GM12878 (cell line): ENCODE measurements around the gene LMX1A. TPM values are rescaled to one million over a fixed set of nuclear protein-coding genes. Genes with fewer than 3 reads are reported as not detected.
A peak's percentile ranks its signal among the peaks of the same experiment; 100 is the strongest.

Experiments used
- ATAC-seq: fragments of 200-7000 bp; cut with Tn5 transposase; 3 replicates; pipeline ENCODE4 v1.9.1; 2020; ENCODE audit warnings: mild to moderate bottlenecking, moderate library complexity
- BruUV-seq: library from RNA; stranded (reverse); fragments of 400-500 nt; replicated peaks from 2 replicates; lab custom pipeline; 2021; lab: Mats Ljungman, UMichigan
- CTCF ChIA-PET: fragments of 300-600 bp; sonication (Branson Sonifier 250); formaldehyde crosslinking; extraction: SDS; loops from one replicate; lab custom pipeline; 2021; ENCODE audit warnings: inconsistent platforms; lab: Yijun Ruan, JAX
- POLR2A ChIA-PET: fragments of 350-600 bp; formaldehyde crosslinking; extraction: SDS; loops from one replicate; lab custom pipeline; 2021; ENCODE audit warnings: inconsistent platforms; lab: Charles Lee
- RAD21 ChIA-PET: fragments of 300-600 bp; sonication (Branson Sonifier 250); formaldehyde crosslinking; loops from one replicate; lab custom pipeline; 2023; ENCODE audit warnings: antibody characterized with exemption; ENCODE audit not compliant: unreplicated experiment; lab: Charles Lee
- SMC1A ChIA-PET: fragments of 300-600 bp; sonication (Branson Sonifier 250); formaldehyde crosslinking; loops from one replicate; lab custom pipeline; 2023; ENCODE audit not compliant: unreplicated experiment, uncharacterized antibody; lab: Charles Lee
- DNase-seq: peaks from one replicate; pipeline ENCODE4 v3.0.0-alpha.2; 2011; ENCODE audit warnings: low read depth, low spot score
- FAIRE-seq: peaks from 3 replicates; lab custom pipeline; 2011; peaks lifted over from hg19 to GRCh38; lab: Jason Lieb, UNC
- H2AFZ ChIP-seq: 2 replicates; pipeline ENCODE4 v1.6.0; 2011; ENCODE audit warnings: low read depth, low read length, control low read depth; ENCODE audit not compliant: control insufficient read depth
- H3K27ac ChIP-seq: 2 replicates; pipeline ENCODE4 v1.5.1; 2011; ENCODE audit warnings: control low read depth; ENCODE audit not compliant: control insufficient read depth, insufficient read depth
- H3K27me3 ChIP-seq, 2 experiments: replicated peaks in 1 of 2; 2 replicates each; pipeline versions ENCODE4 v1.6.0 to v1.6.1; 2011; ENCODE audit warnings: low read length in 1 of 2; ENCODE audit not compliant: control insufficient read depth in 2 of 2, insufficient read depth in 2 of 2
- H3K36me3 ChIP-seq, 2 experiments: 2 replicates each; pipeline ENCODE4 v1.5.1; 2011; ENCODE audit warnings: low read length in 1 of 2; ENCODE audit not compliant: control insufficient read depth in 2 of 2, insufficient read depth in 2 of 2
- H3K4me1 ChIP-seq: 2 replicates; pipeline ENCODE4 v1.6.1; 2011; ENCODE audit warnings: mild to moderate bottlenecking, low read length, moderate library complexity, mixed read lengths; ENCODE audit not compliant: control insufficient read depth, insufficient read depth
- H3K4me2 ChIP-seq: 2 replicates; pipeline ENCODE4 v1.6.0; 2011; ENCODE audit warnings: control low read depth; ENCODE audit not compliant: control insufficient read depth, insufficient read depth
- H3K4me3 ChIP-seq: fragments of 200-600 bp; sonication (generic); 2 replicates; pipeline ENCODE4 v1.5.1; 2016
- H3K79me2 ChIP-seq: 2 replicates; pipeline ENCODE4 v1.6.0; 2011; ENCODE audit warnings: low read length; ENCODE audit not compliant: control insufficient read depth, insufficient read depth
- H3K9ac ChIP-seq: 2 replicates; pipeline ENCODE4 v1.8.0; 2011; ENCODE audit warnings: low read length, control low read depth, mixed read lengths; ENCODE audit not compliant: control insufficient read depth, insufficient read depth
- H3K9me3 ChIP-seq: replicated peaks from 3 replicates; pipeline ENCODE4 v1.5.1; 2011; ENCODE audit warnings: mild to moderate bottlenecking, low read length; ENCODE audit not compliant: control insufficient read depth, insufficient read depth
- H4K20me1 ChIP-seq: 2 replicates; pipeline ENCODE4 v1.6.0; 2011; ENCODE audit not compliant: control insufficient read depth, insufficient read depth
- ATF7 ChIP-seq: fragments of 450-650 bp; IDR thresholded peaks from 2 replicates; pipeline ENCODE4 v1.6.1; 2016; ENCODE audit warnings: low read depth, mild to moderate bottlenecking
- CBX3 ChIP-seq: fragments of 200-600 bp; sonication (generic); IDR thresholded peaks from 2 replicates; pipeline ENCODE4 v1.6.1; 2016; ENCODE audit warnings: low read depth, borderline replicate concordance
- FOXK2 ChIP-seq: fragments of 450-650 bp; IDR thresholded peaks from 2 replicates; pipeline ENCODE4 v1.6.1; 2017; ENCODE audit warnings: mild to moderate bottlenecking, moderate library complexity
- IKZF1 ChIP-seq: fragments of 450-650 bp; conservative IDR thresholded peaks from 2 replicates; pipeline ENCODE4 v1.6.1; 2017; ENCODE audit warnings: antibody characterized with exemption, mild to moderate bottlenecking
- MEF2A ChIP-seq: IDR thresholded peaks from 2 replicates; pipeline ENCODE4 v1.6.1; 2011; ENCODE audit warnings: low read depth, mild to moderate bottlenecking, low read length, moderate library complexity; ENCODE audit not compliant: insufficient read depth
- NFXL1 ChIP-seq: fragments of 450-650 bp; IDR thresholded peaks from 2 replicates; pipeline ENCODE4 v1.6.1; 2017; ENCODE audit warnings: antibody characterized with exemption, mild to moderate bottlenecking, borderline replicate concordance
- POLR2AphosphoS5 ChIP-seq: IDR thresholded peaks from 2 replicates; pipeline ENCODE4 v1.6.1; 2011; ENCODE audit warnings: mild to moderate bottlenecking, low read length, inconsistent platforms
- RBBP5 ChIP-seq: fragments of 200-600 bp; sonication (generic); conservative IDR thresholded peaks from 2 replicates; pipeline ENCODE4 v1.6.1; 2016
- YBX1 ChIP-seq: fragments of 450-650 bp; IDR thresholded peaks from 2 replicates; pipeline ENCODE4 v1.6.1; 2016; ENCODE audit warnings: antibody characterized with exemption
- ZNF24 ChIP-seq: fragments of 450-650 bp; IDR thresholded peaks from 2 replicates; pipeline ENCODE4 v1.6.1; 2017; ENCODE audit warnings: antibody characterized with exemption, mild to moderate bottlenecking
- WGBS: methylation state at CpG from one replicate; pipeline ENCODE4 v1.1.6; 2016; ENCODE audit warnings: low lambda C conversion rate; ENCODE audit not compliant: insufficient replicate concordance, insufficient coverage; ENCODE audit errors: missing lambda C conversion rate; 5-methylcytosine and 5-hydroxymethylcytosine counted together
- in situ Hi-C: fragments of 300-500 bp; cut with MboI; formaldehyde crosslinking; loops from 9 replicates; pipeline ENCODE4 v1.14.3; 2018; ENCODE audit warnings: mixed read lengths
- intact Hi-C: fragments of 100-400 bp; cut with micrococcal nuclease; formaldehyde crosslinking; loops from one replicate; pipeline ENCODE4 v1.14.2; 2022; ENCODE audit not compliant: unreplicated experiment
- polyA plus RNA-seq, 11 experiments: library from polyadenylated mRNA; depleted of rRNA in 4 of 11; unstranded in 6 of 11; stranded (reverse) in 5 of 11; fragments of >200 nt; fragmentation: Nextera tagmentation in 4 of 11; fragmentation: Illumina TruSeq in 1 of 11; extraction: Ambion mirVana in 4 of 11; extraction: Trizol in 1 of 11; gene quantifications; 1 replicate in 1 of 11; 2 replicates in 10 of 11; pipeline versions ENCODE4 v1.2.1 to v1.2.3, GENCODE V29; 2011 to 2016; ENCODE audit warnings: inconsistent platforms in 2 of 11, missing spikeins in 2 of 11, low read depth in 1 of 11
- total RNA-seq, 4 experiments: library from RNA; depleted of rRNA in 3 of 4; stranded (reverse); fragments of >200 nt in 3 of 4; fragmentation: Illumina TruSeq in 1 of 4; extraction: Trizol in 1 of 4; gene quantifications; 2 replicates each; pipeline versions ENCODE4 v1.2.1 to v1.2.3, GENCODE V29; 2013 to 2021

LMX1A gene
- total and polyA plus RNA-seq, 10 of the 15 experiments (the other 5 are each of a cell fraction or from before 2014, with no cell fraction given): not detected

- peak overlapping the region; percentile 67 for H3K4me2 ChIP-seq
- ATAC-seq (peak; percentile 67), FAIRE-seq (no peak), DNase-seq (no peak)
- no TSS peak for BruUV-seq
- in situ Hi-C loops: no loop called here
- POLR2A ChIA-PET: no interaction called here
- H3K4me3 ChIP-seq: peak overlapping the region; percentile 6; the same call in 1 of the 2 replicates
- no peaks in the 10 kb centered on the region for H3K36me3 ChIP-seq
- intact Hi-C loops: loop anchor here (5.0 kb wide), 2 partner anchors 51 to 541 kb away; no protein-coding TSS in a partner anchor
- no peaks in the 10 kb centered on the region for H4K20me1 ChIP-seq
- peaks cover 2% of the 10 kb centered on the region in 2 experiments; a peak in 3 of 4 replicates for H3K27me3 ChIP-seq
- peaks cover 4% of the 10 kb centered on the region; the same call in 1 of the 2 replicates for H3K4me1 ChIP-seq
- CTCF ChIA-PET: interaction anchor here (0.7 to 1.3 kb wide), 2 partner anchors 9 to 63 kb away, joined by 3 to 8 read pairs; no protein-coding TSS in a partner anchor
- SMC1A ChIA-PET: no interaction called here
- RAD21 ChIA-PET: no interaction called here
- no peaks in the 10 kb centered on the region for H3K79me2 ChIP-seq
- H3K27ac ChIP-seq: no peak overlapping the region
- no peaks in the 10 kb centered on the region; the same call in 2 of the 3 replicates for H3K9me3 ChIP-seq
- H3K9ac ChIP-seq: no peak overlapping the region
- no peak for TF ChIP-seq RBBP5
- no peak for TF ChIP-seq POLR2AphosphoS5
- no peak for TF ChIP-seq ATF7
- TF ChIP-seq NFXL1: no peak
- TF ChIP-seq MEF2A: no peak
- no peak for TF ChIP-seq ZNF24
- no peak overlapping the region for H2AFZ ChIP-seq
- WGBS: 15% methylated on average over 46 of the region's 46 CpGs
These were observed 19.7 kb upstream of the LMX1A start for GRCh38 chr1:165376041-165376810.

DNA sequence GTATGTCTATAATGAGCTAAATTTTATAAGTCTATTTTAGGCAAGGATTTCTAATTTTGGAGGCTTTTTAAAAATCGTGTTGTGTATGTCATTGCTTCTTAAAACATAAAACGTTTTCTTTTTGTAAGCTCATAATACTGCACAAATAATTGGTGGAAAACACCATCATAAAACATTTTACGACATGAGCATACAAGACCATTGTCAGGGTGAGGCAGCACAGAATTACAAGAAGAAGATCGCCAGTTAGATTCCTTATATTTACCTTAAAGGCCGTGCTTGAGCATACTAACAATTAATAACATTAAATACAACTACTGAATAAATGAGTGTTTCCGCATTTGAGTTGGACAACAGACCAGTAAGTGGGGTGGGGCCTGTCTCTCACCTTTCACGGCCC, 19.1 kb upstream of the LMX1A start:
- Histone ChIP-seq H3K36me3 (no peaks in the 10 kb centered on the region), H3K4me1 (peaks cover 4% of the 10 kb centered on the region; the same call in 1 of the 2 replicates), H3K9ac (no peak overlapping the region), H3K4me3 (no peak overlapping the region), H2AFZ (no peak overlapping the region), H4K20me1 (no peaks in the 10 kb centered on the region), H3K79me2 (no peaks in the 10 kb centered on the region), H3K4me2 (peak overlapping the region; percentile 67; the same call in 1 of the 2 replicates)
- WGBS: 13% methylated on average over 7 of the region's 7 CpGs
- ChIA-PET RAD21 (interaction anchor here (1.2 kb wide), 1 partner anchor 218 kb away, joined by 3 read pairs; no protein-coding TSS in a partner anchor), POLR2A (no interaction called here), CTCF (interaction anchor here (1.3 kb wide), 1 partner anchor 8 kb away, joined by 8 read pairs; no protein-coding TSS in a partner anchor)
- intact Hi-C loops (loop anchor here (5.0 kb wide), 2 partner anchors 52 to 542 kb away; no protein-coding TSS in a partner anchor), in situ Hi-C loops (no loop called here)
- no peak for DNase-seq
- BruUV-seq: no TSS peak
- no peak for FAIRE-seq
- TF ChIP-seq FOXK2 (no peak), IKZF1 (no peak), CBX3 (no peak), YBX1 (no peak)
- TF ChIP-seq, all 136 proteins: peak for 0
- Histone ChIP-seq H3K27ac (no peak overlapping the region), H3K27me3 (peaks cover 2% of the 10 kb centered on the region in 2 experiments; a peak in 2 of 4 replicates), H3K9me3 (no peaks in the 10 kb centered on the region; the same call in 2 of the 3 replicates)
- SMC1A ChIA-PET: no interaction called here
- no peak for ATAC-seq
